Endothelial cell of umbilical vein (primary cell): ENCODE results near the gene PDE1C. TPM values are rescaled to one million over a fixed set of nuclear protein-coding genes. Genes with fewer than 3 reads are reported as not detected.

Source experiments
- BruUV-seq: library from RNA; stranded (reverse); fragments of 400-500 nt; replicated peaks from 2 replicates; lab custom pipeline; 2021; lab: Mats Ljungman, UMichigan
- CTCF ChIA-PET: fragments of 300-600, 350-600 bp; sonication (Branson Sonifier 250); formaldehyde crosslinking; loops from one replicate; lab custom pipeline; 2021; ENCODE audit warnings: antibody characterized with exemption, inconsistent platforms; lab: Charles Lee
- POLR2A ChIA-PET: fragments of 300-600, 350-600 bp; sonication (Branson Sonifier 250); formaldehyde crosslinking; loops from one replicate; lab custom pipeline; 2021; ENCODE audit warnings: antibody characterized with exemption, inconsistent platforms; lab: Charles Lee
- DNase-seq: peaks from one replicate; pipeline ENCODE4 v3.0.0-alpha.2; 2011; ENCODE audit warnings: low read depth, low spot score
- FAIRE-seq: peaks from 2 replicates; lab custom pipeline; 2011; peaks lifted over from hg19 to GRCh38; lab: Jason Lieb, UNC
- H2AFZ ChIP-seq: 2 replicates; pipeline ENCODE4 v1.6.0; 2012; ENCODE audit warnings: low read depth, low read length, control low read depth, inconsistent platforms
- H3K27ac ChIP-seq: 2 replicates; pipeline ENCODE4 v1.5.1; 2011; ENCODE audit warnings: low read depth, mild to moderate bottlenecking, control low read depth, low read length, moderate library complexity; ENCODE audit not compliant: insufficient read depth
- H3K27me3 ChIP-seq, 2 experiments: 2 replicates each; pipeline versions ENCODE4 v1.6.0 to v1.6.1; 2011; ENCODE audit warnings: low read length in 2 of 2, mixed read lengths in 1 of 2; ENCODE audit not compliant: control insufficient read depth in 2 of 2, insufficient read depth in 2 of 2
- H3K36me3 ChIP-seq, 2 experiments: 2 replicates in 1 of 2; 3 replicates in 1 of 2; pipeline ENCODE4 v1.5.1; 2011; ENCODE audit warnings: low read length in 2 of 2, mild to moderate bottlenecking in 1 of 2, moderate library complexity in 1 of 2; ENCODE audit not compliant: control insufficient read depth in 2 of 2, insufficient read depth in 2 of 2; ENCODE audit errors: extremely low read depth in 1 of 2
- H3K4me1 ChIP-seq: 3 replicates; pipeline ENCODE4 v1.5.1; 2011; ENCODE audit warnings: mild to moderate bottlenecking, low read length; ENCODE audit not compliant: control insufficient read depth, insufficient read depth; ENCODE audit errors: extremely low read depth
- H3K4me2 ChIP-seq: 2 replicates; pipeline ENCODE4 v1.6.1; 2011; ENCODE audit warnings: low read length, control low read depth, mixed read lengths; ENCODE audit not compliant: insufficient read depth
- H3K4me3 ChIP-seq, 3 experiments: fragments of 200-600 bp in 1 of 3; sonication (generic), shearing (Covaris generic) in 1 of 3; replicated peaks in 1 of 3; 2 replicates each; pipeline ENCODE4 v1.5.1; 2011 to 2016; ENCODE audit warnings: control low read depth in 3 of 3, low read length in 3 of 3, mild to moderate bottlenecking in 2 of 3, inconsistent platforms in 1 of 3, low read depth in 1 of 3, moderate library complexity in 1 of 3; ENCODE audit not compliant: insufficient read depth in 1 of 3
- H3K79me2 ChIP-seq: 2 replicates; pipeline ENCODE4 v1.6.0; 2012; ENCODE audit warnings: low read length, inconsistent platforms; ENCODE audit not compliant: control insufficient read depth, insufficient read depth
- H3K9ac ChIP-seq: replicated peaks from 2 replicates; pipeline ENCODE3; 2011; ENCODE audit warnings: low read length, control low read depth; ENCODE audit not compliant: insufficient read depth; ENCODE audit errors: extremely low read depth
- H3K9me1 ChIP-seq: replicated peaks from 3 replicates; pipeline ENCODE4 v1.6.0; 2011; ENCODE audit warnings: mild to moderate bottlenecking, low read length; ENCODE audit not compliant: control insufficient read depth, insufficient read depth; ENCODE audit errors: extremely low read depth
- H3K9me3 ChIP-seq: replicated peaks from 2 replicates; pipeline ENCODE4 v1.5.1; 2012; ENCODE audit warnings: low read length, inconsistent platforms; ENCODE audit not compliant: control insufficient read depth, insufficient read depth
- H4K20me1 ChIP-seq: replicated peaks from 2 replicates; pipeline ENCODE3; 2011; ENCODE audit warnings: mild to moderate bottlenecking, low read length; ENCODE audit not compliant: control insufficient read depth, insufficient read depth; ENCODE audit errors: extremely low read depth
- CTCF ChIP-seq, 2 donors: IDR thresholded peaks; 1 replicate in 1 of 2; 2 replicates in 1 of 2; pipeline ENCODE4 v1.5.1; 2011; ENCODE audit warnings: low read length in 2 of 2, mild to moderate bottlenecking in 2 of 2, moderate library complexity in 2 of 2, control low read depth in 1 of 2, inconsistent platforms in 1 of 2, low read depth in 1 of 2; ENCODE audit not compliant: insufficient read depth in 1 of 2; ENCODE audit errors: extremely low read depth in 1 of 2
- EZH2 ChIP-seq: IDR thresholded peaks from 2 replicates; pipeline ENCODE4 v1.6.1; 2012; ENCODE audit warnings: borderline replicate concordance, low read depth, mild to moderate bottlenecking, moderate library complexity, low read length, inconsistent platforms; ENCODE audit not compliant: severe bottlenecking
- FOS ChIP-seq: IDR thresholded peaks from 2 replicates; pipeline ENCODE4 v1.6.1; 2011; ENCODE audit warnings: mild to moderate bottlenecking, low read length, moderate library complexity, borderline replicate concordance; ENCODE audit not compliant: insufficient read depth
- GATA2 ChIP-seq: IDR thresholded peaks from 2 replicates; pipeline ENCODE4 v1.7.0; 2011; ENCODE audit warnings: low read depth, mild to moderate bottlenecking, moderate library complexity, mixed read lengths, low read length; ENCODE audit not compliant: insufficient read length, insufficient read depth
- MYC ChIP-seq: IDR thresholded peaks from one replicate; pipeline ENCODE4 v1.6.1; 2011; ENCODE audit warnings: mild to moderate bottlenecking, low read depth, low read length
- POLR2A ChIP-seq: IDR thresholded peaks from 2 replicates; pipeline ENCODE4 v1.6.1; 2012; ENCODE audit warnings: low read depth, mild to moderate bottlenecking, control low read depth, low read length
- dilution Hi-C: fragments of 300-500 bp; cut with MboI; formaldehyde crosslinking; loops from one replicate; pipeline ENCODE4 v1.15.0; 2019; ENCODE audit warnings: low sequenced_read_pairs; ENCODE audit not compliant: extremely low pct_ligation_motif_present
- intact Hi-C: fragments of 100-400 bp; cut with micrococcal nuclease; formaldehyde crosslinking; loops from one replicate; pipeline ENCODE4 v1.10.0; 2022
- polyA plus RNA-seq, 4 experiments: library from polyadenylated mRNA; depleted of rRNA in 3 of 4; stranded (reverse) in 3 of 4; unstranded in 1 of 4; fragments of >200 nt; gene quantifications; 2 replicates each; pipeline versions ENCODE4 v1.2.1 to v1.2.3, GENCODE V29; 2011 to 2012; ENCODE audit warnings: missing spikeins in 1 of 4
- total RNA-seq: library from RNA; stranded (reverse); gene quantifications from 2 replicates; pipeline ENCODE4 v1.2.3, GENCODE V29; 2021
- TF ChIP-seq, protein P1 (sequence below): IDR thresholded peaks from 2 replicates; pipeline ENCODE4 v1.6.1; 2011; ENCODE audit not compliant: insufficient read depth, insufficient read length

Gene PDE1C
- total and polyA plus RNA-seq, 2 donors (not counting 3 experiments of a cell fraction or from before 2014, with no cell fraction given) = 0.90 to 3.1 TPM

GRCh38 chr7:32001948-32002347 lies 68.3 kb downstream of the PDE1C start:
- no peak overlapping the region for H3K27ac ChIP-seq
- H3K4me3 ChIP-seq = no peak overlapping the region
- H4K20me1 ChIP-seq = no peaks in the 10 kb centered on the region
- FAIRE-seq (no peak), DNase-seq (no peak)
- no peaks in the 10 kb centered on the region for H3K9me1 ChIP-seq
- H3K27me3 ChIP-seq = no peaks in the 10 kb centered on the region
- no peak overlapping the region for H3K4me2 ChIP-seq
- no TSS peak for BruUV-seq
- ChIA-PET POLR2A (no interaction called here), CTCF (no interaction called here)
- intact Hi-C loops = no loop called here
- H2AFZ ChIP-seq = no peak overlapping the region
- no peaks in the 10 kb centered on the region for H3K36me3 ChIP-seq
- TF ChIP-seq, protein P1, sequence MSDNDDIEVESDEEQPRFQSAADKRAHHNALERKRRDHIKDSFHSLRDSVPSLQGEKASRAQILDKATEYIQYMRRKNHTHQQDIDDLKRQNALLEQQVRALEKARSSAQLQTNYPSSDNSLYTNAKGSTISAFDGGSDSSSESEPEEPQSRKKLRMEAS = no peak
- TF ChIP-seq POLR2A (no peak), FOS (no peak), GATA2 (no peak), CTCF (IDR thresholded peaks at IDR 0.05; ENCODE audit: extremely low read depth in 1 of 2, insufficient read depth in 1 of 2, low read depth in 1 of 2, low read length in 2 of 2) (no peak), MYC (no peak), EZH2 (no peak)
- no peaks in the 10 kb centered on the region for H3K9me3 ChIP-seq
- H3K4me1 ChIP-seq = no peaks in the 10 kb centered on the region
- dilution Hi-C loops = no loop called here
- H3K9ac ChIP-seq = no peak overlapping the region
- no peaks in the 10 kb centered on the region for H3K79me2 ChIP-seq
